SK-MEL-5 (cell line): ENCODE results near the gene MRPS7. TPM values are rescaled to one million over a fixed set of nuclear protein-coding genes. Genes with fewer than 3 reads are reported as not detected.
"Not testable (repeated sequence)": the region's sequence is repeated elsewhere in the genome, so short reads cannot be mapped to it uniquely, and the experiment has no call there.

ENCODE experiments used
- DNase-seq: peaks from one replicate; pipeline ENCODE4 v3.0.0-alpha.2; 2016; ENCODE audit warnings: low read depth, low spot score
- in situ Hi-C: cut with HindIII; loops from 2 replicates; pipeline ENCODE4 v1.10.0; 2016; ENCODE audit warnings: low sequenced_read_pairs, high pct_unique_total_duplicates, low pct_unique_long_range_greater_than_20kb
- total RNA-seq: library from RNA; depleted of rRNA; stranded (reverse); fragments of >200 nt; shearing (Covaris generic); gene quantifications from 2 replicates; pipeline ENCODE4 v1.2.3, GENCODE V29; 2014

Gene MRPS7
- total RNA-seq, 1 experiment from 2014 or later: 184 TPM

- DNase-seq: no peak
- in situ Hi-C loops: no loop called here
Measured at GRCh38 chr17:75241143-75241430, 20.6 kb upstream of the MRPS7 start.

GRCh38 chr17:75241502-75241901 lies 20.2 kb upstream of the MRPS7 start:
- in situ Hi-C loops: no loop called here
- no peak for DNase-seq

GRCh38 chr17:75241996-75242460 lies 19.7 kb upstream of the MRPS7 start:
- no peak for DNase-seq
- in situ Hi-C loops: no loop called here

- in situ Hi-C loops: no loop called here
- DNase-seq: no peak
Measured at GRCh38 chr17:75242461-75243042, 19.1 kb upstream of the MRPS7 start.

GRCh38 chr17:75244133-75244866 lies 17.4 kb upstream of the MRPS7 start:
- in situ Hi-C loops: no loop called here

GRCh38 chr17:75245011-75245410 lies 16.7 kb upstream of the MRPS7 start:
- in situ Hi-C loops: no loop called here

More at GRCh38 chr17:75244133-75244866, 17.4 kb upstream of the MRPS7 start:
- no peak for DNase-seq

GRCh38 chr17:75246404-75246803 lies 15.3 kb upstream of the MRPS7 start:
- no peak for DNase-seq
- in situ Hi-C loops: no loop called here

More at GRCh38 chr17:75245011-75245410, 16.7 kb upstream of the MRPS7 start:
- DNase-seq: no peak

- in situ Hi-C loops: no loop called here
- DNase-seq: peak; percentile 38
Measured at GRCh38 chr17:75249564-75249963, 12.1 kb upstream of the MRPS7 start.

- in situ Hi-C loops: no loop called here
- peak; percentile 86 for DNase-seq
Measured at GRCh38 chr17:75250009-75250471, 11.6 kb upstream of the MRPS7 start.

GRCh38 chr17:75252039-75252816 lies 9.5 kb upstream of the MRPS7 start:
- in situ Hi-C loops: no loop called here
- no peak for DNase-seq

GRCh38 chr17:75255954-75256698 lies 5.6 kb upstream of the MRPS7 start:
- DNase-seq, in situ Hi-C loops: not testable (repeated sequence)

- in situ Hi-C loops: not testable (repeated sequence)
Measured at GRCh38 chr17:75257228-75257627, 4.5 kb upstream of the MRPS7 start.

GRCh38 chr17:75260641-75261335 lies 891 bp upstream of the MRPS7 start:
- in situ Hi-C loops: no loop called here
- DNase-seq: no peak

More at GRCh38 chr17:75257228-75257627, 4.5 kb upstream of the MRPS7 start:
- DNase-seq: not testable (repeated sequence)

- in situ Hi-C loops: no loop called here
- DNase-seq: no peak
Measured at GRCh38 chr17:75262112-75262606, 480 bp downstream of the MRPS7 start.

- in situ Hi-C loops: no loop called here
- no peak for DNase-seq
Measured at GRCh38 chr17:75263055-75263454, 1.4 kb downstream of the MRPS7 start.

- no peak for DNase-seq
- in situ Hi-C loops: no loop called here
Measured at GRCh38 chr17:75265614-75266315, 4.1 kb downstream of the MRPS7 start.
